H1 (cell line): ENCODE measurements around the gene ART5.

Experiments
- CBX5 ChIP-seq: fragments of 300-800, 300-1000 bp; sonication (generic); IDR thresholded peaks from 2 replicates; pipeline ENCODE4 v1.7.1; 2016; ENCODE audit warnings: antibody characterized with exemption, low read length, low read depth
- CTCF ChIP-seq, 3 experiments: IDR thresholded peaks; 1 replicate in 2 of 3; 2 replicates in 1 of 3; pipeline versions ENCODE4 v1.5.1 to v1.6.1; 2011; ENCODE audit warnings: low read length in 3 of 3, mild to moderate bottlenecking in 3 of 3, inconsistent platforms in 2 of 3, low read depth in 1 of 3, moderate library complexity in 1 of 3; ENCODE audit not compliant: insufficient read depth in 1 of 3; ENCODE audit errors: control extremely low read depth in 1 of 3
- POLR2A ChIP-seq, 2 experiments: IDR thresholded peaks; 1 replicate in 1 of 2; 2 replicates in 1 of 2; pipeline ENCODE4 v1.6.1; 2011; ENCODE audit warnings: low read depth in 2 of 2, low read length in 2 of 2, mild to moderate bottlenecking in 2 of 2; ENCODE audit errors: control extremely low read depth in 1 of 2
- YY1 ChIP-seq: IDR thresholded peaks from 2 replicates; pipeline ENCODE4 v1.6.1; 2011; ENCODE audit warnings: low read depth, mild to moderate bottlenecking, low read length

DNA sequence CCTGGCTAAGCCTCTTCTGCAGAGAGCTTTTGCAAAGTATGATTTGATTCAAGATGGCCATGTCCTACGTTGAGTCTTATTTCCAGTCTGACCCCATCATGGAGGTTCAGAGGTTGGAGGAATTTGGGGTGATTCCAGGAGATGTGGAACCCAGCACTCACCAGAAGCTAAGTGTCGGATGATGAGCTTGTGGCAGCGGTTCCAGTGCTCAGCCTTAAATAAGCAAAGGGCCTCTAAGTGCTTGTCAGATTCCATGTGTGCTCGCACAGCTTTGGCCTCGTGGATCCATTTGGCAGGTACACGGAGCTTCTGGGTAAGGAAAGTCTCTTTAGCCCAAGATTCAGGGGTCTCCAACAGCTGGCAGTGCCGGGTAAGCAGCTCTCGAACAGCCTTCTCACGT lies 41.2 kb upstream of the ART5 start:
- no peak for TF ChIP-seq YY1
- TF ChIP-seq CBX5 = no peak
- no peak for TF ChIP-seq POLR2A (IDR thresholded peaks at IDR 0.05; ENCODE audit: control extremely low read depth in 1 of 2, low read depth in 2 of 2, low read length in 2 of 2)
- peak in 1 of 3 experiments; percentile 3; a peak in 1 of 4 replicates for TF ChIP-seq CTCF (IDR thresholded peaks at IDR 0.05; ENCODE audit: control extremely low read depth in 1 of 3, insufficient read depth in 1 of 3, low read depth in 1 of 3, low read length in 3 of 3)
